Ecto neural progenitor cell (in vitro differentiated cells): ENCODE results near the gene LRRC51.
"Not testable (repeated sequence)": the region's sequence is repeated elsewhere in the genome, so short reads cannot be mapped to it uniquely, and the experiment has no call there.

Source experiments
- DNase-seq: peaks from one replicate; pipeline ENCODE4 v3.0.0-alpha.2; 2018; ENCODE audit warnings: low spot score

LRRC51 gene

DNA sequence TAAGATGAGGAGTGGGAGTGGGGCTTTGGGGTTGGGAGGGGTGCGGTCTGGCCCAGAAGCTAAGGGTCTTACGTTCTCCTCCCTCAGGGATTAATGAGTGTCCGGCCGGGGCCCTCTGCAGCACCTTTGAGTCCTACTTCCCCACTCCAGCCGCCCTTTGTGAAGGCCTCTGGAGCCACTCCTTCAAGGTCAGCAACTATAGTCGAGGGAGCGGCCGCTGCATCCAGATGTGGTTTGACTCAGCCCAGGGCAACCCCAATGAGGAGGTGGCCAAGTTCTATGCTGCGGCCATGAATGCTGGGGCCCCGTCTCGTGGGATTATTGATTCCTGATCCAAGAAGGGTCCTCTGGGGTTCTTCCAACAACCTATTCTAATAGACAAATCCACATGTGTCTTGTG, 58.9 kb downstream of the LRRC51 start:
- DNase-seq = no peak

DNA sequence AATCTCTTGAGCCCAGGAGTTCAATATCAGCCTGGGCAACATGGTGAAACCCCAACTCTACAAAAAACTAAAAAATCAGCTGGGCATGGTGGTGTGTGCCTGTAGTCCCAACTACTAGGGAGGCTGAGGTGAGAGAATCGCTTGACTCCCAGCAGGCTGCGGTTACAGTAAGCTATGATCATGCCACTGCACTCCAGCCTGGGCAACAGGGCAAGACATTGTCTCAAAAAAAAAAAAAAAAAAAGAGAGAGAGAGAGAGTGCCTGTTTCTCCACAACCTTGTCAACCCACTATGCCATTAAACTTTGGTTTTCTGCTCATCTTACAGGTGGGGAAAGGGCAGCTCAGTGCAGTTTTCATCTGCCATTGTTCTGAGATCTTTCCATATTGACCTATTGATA, 60.0 kb downstream of the LRRC51 start:
- no peak for DNase-seq

DNA sequence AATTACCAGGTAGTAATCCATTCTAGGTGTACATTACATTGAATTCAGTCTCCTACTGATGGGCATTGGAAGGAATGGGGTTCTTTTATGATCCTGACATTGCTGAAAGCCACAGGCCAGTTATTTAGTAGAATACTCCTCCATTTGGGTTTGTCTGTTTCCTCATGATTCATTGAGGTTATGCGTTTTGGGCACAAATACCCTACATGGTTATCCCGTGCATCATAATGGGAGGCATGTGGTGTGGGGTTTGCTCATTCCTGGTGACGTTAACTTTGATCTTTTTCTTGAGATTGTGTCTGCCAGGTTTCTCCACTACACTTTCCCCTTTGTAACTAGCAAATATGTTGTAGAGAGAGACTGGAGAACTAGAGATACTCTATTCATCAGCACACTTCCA, 60.4 kb downstream of the LRRC51 start:
- DNase-seq = no peak

DNA sequence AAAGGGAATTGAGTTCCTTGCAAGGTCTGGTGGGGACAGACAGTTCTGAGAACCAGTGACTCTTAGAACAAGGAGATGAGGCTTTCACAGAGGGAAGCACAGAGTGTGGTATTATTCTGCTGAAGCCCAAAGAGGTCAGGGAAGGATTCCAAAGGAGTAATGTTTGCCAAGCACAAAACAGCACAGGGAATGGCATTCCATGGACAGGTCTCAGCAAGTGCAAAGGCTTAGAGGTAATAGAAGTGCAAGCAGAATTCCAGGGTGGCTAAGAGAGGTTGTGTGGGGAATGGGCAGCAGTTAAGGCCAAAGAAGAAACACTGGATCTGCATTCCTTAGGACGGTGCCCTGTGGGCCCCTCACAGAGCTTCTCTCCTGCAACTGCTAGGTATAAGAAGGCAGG, 61.4 kb downstream of the LRRC51 start:
- not testable (repeated sequence) for DNase-seq

DNA sequence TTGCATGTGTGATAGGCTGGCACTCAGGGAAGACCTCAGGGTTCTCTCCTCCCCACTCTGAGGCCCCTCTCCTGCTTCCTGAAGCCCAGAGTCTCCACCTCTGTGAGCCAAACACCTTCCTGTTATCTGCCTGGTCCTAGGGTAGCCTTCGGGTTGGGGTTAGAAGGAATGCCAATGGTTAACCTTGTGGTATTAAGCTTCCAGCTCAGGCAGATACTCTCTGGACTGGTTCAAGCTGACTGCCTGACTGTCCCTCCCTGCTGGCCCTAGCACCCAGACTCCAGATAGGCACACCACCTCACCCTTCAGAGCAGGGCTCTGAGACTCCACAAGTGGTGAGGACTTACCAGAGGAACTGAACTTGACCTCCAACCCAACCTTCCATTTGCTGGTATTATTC, 61.9 kb downstream of the LRRC51 start:
- not testable (repeated sequence) for DNase-seq

DNA sequence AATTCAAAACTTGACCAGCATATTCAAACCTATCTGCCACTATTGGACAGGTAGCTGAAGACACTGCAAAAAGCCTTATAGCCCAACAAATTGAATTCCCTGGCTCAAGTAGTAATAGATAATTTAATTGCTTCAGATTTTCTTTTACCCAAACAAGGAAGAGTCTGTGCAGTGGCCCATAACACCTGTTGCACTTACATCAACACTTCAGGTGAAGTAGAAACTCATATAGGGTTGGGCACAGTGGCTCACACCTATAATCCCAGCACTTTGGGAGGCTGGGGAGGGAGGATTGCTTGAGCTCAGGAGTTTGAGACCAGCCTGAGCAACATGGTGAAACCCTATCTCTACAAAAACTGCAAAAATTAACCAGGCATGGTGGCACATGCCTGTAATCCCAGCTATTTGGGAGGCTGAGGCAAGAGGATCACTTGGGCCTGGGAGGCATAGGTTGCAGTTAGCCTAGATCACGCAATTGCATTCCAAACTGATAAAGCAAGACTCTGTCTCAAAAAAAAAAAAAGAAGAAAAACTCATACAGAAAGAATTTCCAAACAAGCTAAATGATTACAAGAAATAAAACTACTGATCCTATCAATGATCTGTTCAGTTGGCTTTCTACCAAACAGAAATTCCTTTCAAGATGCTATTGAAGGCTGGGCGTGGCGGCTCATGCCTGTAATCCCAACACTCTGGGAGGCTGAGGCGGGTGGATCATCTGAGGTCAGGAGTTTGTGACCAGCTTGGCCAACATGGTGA, 64.3 kb downstream of the LRRC51 start:
- DNase-seq = no peak
